GM21423 (cell line): ENCODE measurements around the gene RSBN1L.

Source experiments
- ATAC-seq: cut with Tn5 transposase; IDR thresholded peaks from one replicate; pipeline ENCODE4 v1.9.1; 2021; ENCODE audit warnings: mild to moderate bottlenecking, moderate library complexity; ENCODE audit not compliant: unreplicated experiment

Gene RSBN1L

DNA sequence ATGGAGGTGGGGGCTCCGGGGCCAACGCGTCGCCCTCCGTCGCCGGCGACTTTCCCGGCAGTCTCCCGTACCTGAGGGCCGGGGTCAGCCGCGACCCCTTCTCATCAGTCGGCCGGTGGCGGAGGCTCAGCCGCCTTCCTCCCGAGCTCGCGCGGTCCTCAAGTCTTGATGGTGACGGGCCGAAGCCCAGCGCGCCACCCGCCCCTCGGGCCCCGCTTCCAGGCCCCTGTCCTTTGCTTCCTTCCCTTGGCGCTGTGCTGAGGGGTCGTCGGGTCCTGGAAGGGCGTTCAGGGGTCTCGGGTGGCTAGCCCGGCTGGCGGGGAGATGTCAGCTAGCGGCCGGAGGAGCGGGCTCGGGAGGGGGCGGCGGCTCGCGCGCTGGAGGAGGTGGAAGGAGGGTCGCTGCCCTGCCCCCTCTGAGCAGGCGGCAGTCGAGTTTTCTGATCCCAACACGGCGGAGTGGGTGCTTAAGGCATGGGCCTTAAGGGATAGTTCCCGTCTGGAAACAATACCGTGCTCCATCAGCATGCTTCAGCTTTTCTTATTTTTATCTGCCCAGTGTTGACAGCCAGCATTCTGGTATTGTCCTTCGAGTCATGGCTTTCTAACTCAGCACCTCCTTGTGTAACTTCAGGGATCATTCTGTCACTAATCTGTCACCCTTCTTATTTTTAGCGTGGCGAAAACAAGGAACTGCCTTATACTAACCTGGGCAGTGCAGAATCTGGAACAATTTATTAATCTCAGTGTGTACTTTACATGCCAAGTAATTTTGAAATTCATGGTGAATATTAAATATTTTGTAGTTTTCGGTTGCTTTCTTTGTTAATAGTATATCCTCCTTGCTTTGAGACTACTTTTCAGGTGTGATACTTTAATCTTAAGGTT, 103.1 kb downstream of the RSBN1L start:
- no peak for ATAC-seq

DNA sequence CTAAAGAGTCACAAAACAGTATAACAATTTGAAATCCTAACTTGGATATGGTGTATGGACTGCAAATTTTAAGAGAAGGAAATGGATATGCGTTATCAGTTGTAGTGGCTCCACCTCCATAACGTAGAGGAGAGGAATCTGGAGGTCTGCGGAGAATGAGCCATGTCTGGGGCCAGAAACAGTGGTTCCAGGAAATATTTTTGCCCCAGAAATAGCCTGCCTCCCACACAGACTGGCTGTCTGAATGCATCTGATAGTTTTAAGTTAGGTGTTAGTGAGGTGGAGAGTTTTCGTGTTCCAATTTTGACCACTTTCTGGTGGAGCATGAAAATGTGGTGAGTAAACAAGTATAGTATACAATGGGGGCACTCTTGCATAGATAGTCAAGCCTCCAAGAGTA, 103.9 kb downstream of the RSBN1L start:
- ATAC-seq, result no peak

DNA sequence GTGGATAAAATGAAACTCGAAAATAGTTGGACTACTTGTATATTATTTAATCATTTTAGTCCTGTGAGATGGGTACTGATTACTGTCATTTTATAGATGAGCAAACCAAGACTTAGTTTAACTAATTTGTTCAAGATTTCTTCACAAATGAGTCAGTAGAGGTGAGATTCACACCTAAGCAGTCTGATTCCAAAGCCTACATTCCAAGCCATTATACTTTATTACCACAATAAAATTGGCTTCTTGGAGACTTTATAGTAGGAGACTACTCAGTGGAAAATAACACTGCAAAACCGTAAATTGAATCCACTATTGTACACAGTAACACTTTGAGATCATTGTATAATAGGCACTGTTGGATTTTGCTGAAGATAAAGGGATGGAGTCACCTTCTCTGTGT, 104.5 kb downstream of the RSBN1L start:
- no peak for ATAC-seq

DNA sequence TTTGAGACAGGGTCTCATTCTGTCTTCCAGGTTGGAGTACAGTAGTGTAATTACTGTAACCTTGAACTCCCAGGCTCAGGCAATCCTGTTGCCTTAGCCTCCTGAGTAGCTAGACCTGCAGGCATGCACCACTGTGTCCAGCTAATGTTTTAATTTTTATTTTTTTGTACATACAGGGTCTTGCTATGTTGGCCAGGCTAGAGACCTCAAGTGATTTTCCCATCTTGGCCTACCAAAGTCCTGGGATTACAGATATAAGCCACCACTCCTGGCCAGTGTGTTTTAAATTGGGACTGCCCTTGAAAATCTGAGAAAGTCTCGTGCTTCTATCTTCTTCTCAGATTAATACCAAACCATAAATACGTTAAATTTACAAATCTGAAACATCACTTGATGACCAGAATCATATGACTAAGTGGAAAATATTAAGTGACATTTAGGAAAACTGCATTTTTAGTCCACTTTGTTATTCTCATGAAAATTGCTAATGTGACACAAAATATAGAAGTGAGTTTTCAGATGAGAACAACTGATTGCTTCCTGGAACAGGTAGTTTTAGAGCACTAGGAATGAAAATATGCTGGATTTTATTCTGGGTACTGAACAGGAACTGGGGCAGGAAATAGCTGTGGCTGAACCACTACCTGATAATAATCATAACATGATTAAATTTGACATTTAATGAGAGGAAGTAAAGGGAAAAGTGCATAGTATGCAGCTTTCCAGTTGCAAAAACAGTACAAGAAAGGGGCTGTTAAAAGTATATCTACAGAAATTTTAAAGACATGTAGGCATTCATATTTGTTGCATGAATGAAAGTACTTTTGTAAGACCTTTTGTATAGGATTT, 106.5 kb downstream of the RSBN1L start:
- ATAC-seq, result no peak

DNA sequence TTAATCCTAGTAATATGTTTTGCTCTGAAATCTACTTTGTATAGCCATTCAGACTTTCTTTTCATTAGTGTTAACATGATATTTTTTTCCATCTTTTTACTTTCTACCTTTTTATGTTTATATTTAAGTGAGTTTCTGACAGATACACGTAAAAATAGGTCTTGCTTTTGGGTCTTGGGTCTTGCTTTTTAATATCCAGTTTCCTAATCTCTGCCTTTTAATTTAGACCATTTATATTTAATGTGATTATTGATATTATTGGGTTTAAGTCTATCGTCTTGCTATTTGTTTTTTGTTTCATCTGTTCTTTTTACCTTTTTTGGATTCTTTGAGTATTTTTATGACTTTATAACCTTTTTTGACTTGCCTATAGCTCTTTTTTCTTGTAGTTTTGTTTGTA, 110.2 kb downstream of the RSBN1L start:
- no peak for ATAC-seq

DNA sequence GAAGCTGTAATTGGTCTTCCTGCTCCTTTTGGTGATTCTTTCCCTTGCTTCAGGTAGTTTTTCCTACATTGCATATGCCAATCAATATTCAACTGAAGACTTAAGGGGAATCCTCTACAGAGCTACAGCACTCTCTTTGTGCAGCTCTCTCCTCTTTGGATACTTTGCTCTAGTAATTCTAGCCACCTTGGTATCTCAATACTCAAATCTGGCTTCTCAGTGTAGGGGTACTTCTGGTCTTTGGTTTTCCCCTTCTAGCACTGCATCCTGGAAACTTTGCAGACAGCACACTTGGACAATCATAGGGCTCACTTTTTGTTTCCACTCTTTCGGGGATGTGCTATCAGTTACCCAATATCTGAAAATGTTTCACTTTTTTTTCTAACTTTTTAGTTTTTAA, 112.3 kb downstream of the RSBN1L start:
- ATAC-seq, result no peak

DNA sequence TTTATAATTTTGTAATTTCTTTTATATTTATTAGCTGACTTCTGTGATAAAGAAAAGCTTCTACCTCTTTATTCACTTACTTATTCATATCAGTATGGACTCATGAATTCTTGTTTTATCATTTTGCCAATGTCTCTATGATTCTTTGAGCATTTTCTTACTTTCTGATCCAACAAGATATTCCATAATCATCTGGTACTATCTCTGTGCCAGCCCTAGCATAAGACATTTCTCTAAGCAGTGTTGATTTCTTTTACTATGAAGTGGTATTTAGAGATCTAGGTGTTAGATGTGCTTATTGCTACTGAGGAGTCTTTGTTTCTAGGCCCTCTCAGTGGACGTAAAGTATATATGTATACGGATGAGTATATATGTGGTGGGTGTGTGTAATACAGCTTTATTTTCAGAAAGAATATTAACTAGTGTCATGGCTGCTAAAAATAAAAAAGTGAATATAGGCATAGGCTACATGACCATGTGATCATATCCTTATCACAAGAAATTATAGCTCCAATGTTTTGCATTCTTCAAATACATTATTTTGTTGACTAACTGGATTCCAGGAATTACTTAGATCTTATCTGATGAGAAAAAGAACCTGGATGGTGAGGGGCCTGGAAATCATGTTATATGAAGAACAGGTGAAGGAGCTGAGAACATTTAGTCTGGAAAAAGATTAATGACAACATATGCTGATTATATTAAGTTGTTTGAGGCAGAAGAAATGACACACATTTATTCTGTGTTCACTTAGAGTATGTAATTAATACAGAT, 115.4 kb downstream of the RSBN1L start:
- ATAC-seq, result no peak

DNA sequence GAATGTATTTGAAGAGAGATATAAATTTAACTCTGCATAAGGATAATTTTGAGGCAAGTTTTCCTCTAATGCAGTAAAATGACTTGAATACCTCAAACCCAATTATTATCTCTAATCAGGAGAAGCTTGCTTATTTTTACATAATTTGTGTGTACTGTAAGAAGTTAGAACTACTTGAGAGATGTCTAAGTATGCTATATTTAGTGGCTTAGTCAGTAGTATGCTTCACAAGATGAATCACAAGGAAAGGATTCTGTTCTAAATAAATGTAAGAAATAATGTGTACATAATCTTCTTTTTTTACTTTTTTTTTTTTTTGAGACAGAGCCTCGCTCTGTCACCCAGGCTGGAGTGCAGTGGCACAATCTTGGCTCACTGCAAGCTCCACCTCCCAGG, 116.0 kb downstream of the RSBN1L start:
- no peak for ATAC-seq

DNA sequence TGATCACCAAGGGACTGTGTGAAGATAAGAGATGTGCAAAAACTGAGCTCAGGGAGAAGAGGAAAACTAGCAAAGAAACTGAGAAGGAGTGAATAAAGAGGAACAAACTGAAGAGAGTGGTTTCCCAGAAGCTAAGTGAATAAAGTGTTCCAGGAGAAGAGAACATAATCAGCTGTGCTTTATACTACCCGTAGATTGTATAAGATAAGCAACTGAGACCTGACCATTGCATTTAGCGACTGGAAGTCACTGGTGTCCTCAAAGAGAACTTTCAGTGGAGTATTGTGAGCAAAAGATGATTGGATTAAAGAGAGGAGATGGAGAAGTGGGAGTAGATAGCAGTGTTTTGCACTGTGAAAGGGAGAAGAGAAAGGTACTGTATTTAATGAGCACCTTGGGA, 116.9 kb downstream of the RSBN1L start:
- no peak for ATAC-seq

DNA sequence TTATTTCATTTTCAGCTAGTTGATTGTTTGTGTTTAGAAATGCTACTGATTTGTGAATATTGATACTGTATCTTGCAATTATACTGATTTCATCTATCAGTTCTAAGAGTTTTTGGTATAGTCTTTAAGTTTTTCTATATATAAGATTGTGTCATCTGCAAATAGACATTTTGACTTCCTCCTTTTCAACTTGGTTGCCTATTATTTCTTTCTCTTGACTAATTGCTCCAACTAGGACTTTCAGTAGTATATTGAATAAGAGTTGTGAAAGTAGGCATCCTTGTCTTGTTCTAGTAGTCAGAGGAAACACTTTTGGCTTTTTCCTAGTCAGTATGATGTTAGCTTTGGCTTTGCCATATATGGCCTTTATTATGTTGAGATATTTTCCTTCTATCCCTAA, 122.8 kb downstream of the RSBN1L start:
- no peak for ATAC-seq

DNA sequence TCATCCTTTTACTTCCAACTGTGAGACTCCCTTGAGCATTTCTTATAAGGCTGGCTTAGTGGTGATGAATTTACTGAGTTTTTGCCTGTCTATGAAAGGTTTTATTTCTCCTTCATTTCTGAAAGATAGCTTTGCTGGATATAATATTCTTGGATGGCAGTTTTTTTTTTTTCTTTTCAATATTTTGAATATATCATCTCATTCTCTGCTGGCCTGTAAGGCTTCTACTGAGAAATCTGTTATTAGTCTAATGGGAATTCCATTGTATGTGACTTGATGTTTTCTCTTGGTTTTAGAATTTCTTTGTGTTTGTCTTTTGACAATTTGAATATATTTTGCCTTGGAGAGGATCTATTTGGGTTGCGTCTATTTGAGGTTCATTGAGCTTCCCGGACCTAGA, 124.7 kb downstream of the RSBN1L start:
- ATAC-seq, result no peak

DNA sequence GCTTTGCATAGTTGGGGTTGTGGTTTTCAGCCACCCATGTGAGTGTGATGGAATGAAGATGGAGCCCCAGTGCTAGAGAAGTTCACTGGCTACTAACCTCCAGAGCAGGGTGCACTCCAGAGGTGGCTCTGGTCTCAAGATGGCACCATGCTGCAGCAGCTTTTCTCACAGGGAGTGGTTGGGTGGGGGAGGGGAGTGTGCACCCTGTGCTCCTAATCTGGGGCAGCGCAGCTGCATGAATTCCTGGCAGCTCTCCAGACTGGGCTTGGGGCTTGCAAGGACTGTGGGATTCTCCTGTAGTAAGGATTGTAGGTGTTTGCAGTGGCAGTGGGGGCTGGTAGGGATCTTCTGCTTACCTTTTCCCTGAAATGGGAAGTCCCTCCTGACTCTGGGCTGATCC, 126.0 kb downstream of the RSBN1L start:
- no peak for ATAC-seq

DNA sequence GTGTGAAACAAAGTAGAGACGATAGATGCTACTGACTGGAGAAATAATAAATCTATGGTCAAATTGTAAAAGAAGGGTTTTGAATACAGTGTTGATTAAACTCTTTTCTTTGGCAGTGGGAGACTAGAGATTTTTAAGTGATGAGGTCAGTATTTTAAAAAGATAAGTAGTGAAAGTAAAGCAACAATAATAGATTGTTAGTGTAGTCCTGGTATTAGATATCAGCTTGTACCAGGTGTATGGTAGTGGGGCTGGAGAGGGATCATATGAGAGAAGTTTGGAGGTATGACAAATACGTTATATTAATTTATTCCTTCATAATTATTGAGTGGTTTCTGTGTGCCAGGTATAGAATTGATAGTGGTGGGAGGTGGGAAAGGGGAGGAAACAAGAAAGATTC, 127.5 kb downstream of the RSBN1L start:
- peak; percentile 24 for ATAC-seq

DNA sequence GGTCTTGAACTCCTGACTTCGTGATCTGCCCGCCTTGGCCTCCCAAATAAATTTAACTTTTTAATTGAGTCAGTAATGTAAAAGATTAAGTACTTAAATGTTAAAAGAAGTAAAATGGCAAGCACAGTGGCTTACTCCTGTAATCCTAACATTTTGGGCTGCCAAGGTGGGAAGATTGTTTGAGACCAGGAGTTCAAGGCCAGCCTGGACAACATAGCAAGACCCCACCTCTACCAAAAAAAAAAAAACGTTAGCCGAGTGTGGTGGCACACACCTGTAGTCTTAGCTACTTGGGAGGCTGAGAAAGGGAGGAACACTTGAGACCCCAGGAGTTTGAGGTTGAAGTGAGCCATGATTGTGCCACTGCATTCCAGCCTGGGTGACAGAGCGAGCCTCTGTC, 128.4 kb downstream of the RSBN1L start:
- no peak for ATAC-seq

DNA sequence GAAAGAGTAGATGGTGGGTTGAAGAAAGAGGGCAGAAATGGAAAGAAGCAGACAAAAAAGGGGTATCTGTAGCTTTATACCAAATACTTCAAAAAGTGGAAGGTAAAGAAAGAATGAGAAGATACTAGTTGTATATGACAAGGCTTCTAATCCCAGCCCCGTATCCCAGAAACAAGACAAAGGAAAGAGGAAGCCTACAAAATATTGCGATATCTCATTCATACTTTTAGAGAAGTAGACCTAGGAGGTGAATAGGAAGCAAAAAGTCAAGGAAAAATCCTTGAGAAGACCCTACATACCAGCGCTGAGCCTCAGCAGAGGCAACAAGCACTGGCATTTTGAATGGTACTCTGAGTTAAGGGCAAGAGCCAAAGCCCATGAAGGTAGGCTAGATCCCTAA, 128.9 kb downstream of the RSBN1L start:
- no peak for ATAC-seq

DNA sequence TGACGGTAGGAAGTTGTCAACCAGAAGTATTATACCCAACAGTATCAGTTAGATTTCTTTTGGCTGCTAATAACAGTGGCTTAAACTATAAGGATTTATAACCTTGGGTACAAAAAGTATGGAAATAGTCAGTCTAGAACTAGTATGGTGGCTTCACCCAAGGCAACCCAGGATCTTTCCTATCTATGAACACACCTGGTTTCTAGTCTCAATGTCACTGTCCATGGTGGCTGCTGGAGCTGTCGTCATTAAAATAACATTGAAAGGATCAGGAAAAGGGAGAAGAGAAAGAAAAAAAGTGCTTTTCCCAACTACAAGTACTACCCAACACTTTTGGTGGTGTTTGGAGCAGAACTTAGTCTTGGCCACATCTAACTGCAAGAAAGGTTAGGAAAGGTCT, 130.0 kb downstream of the RSBN1L start:
- ATAC-seq, result no peak

DNA sequence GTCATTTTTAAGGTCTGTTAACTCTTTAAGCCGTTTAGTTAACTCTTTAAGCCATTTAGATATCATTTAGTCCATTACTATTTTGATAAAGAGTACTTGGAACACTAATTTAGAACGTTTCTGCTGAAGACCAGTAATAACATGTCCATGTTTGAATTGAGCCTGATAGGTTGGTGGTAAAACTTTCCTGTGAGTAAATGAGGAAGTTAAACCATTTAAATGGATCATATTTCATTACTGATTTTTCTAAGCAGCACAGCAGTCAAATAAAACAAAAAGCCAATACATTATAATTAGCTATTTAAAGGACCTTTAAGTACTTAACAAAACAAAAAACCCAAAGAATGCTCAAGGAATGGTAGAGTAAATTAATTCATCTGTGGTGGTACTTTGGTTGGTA, 131.7 kb downstream of the RSBN1L start:
- no peak for ATAC-seq

DNA sequence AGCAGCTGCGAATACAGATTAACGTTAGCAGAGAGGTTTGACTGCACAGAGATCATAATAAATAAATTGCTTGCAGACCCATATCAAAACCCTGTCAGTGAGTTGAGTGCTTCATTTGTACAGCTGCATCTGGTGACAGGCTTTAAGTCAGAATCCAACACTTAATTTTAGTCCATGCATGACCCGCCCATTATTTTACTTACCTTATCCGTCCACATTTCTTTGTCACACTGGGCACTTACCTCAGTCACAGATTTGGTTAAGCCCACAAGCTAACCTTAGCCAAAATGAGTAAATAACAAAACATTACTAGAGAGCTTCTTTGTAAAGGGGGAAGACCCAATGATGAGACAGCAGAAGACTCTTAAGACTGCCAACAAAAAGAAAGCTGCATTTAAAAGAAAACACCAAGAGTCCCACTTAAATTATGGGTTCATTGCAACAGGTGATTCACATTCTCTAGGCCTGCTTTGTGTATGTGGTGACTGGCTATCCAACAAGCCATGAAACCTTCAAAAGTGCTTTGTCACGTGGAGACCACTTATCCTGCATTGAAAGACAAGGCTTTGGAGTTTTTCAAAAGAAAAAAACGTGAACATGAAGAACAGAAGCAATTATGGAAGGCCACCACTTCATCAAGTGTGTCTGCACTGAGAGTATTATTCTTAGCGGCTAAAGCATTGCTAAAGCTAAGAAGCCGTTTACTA, 134.5 kb downstream of the RSBN1L start:
- ATAC-seq, result no peak

DNA sequence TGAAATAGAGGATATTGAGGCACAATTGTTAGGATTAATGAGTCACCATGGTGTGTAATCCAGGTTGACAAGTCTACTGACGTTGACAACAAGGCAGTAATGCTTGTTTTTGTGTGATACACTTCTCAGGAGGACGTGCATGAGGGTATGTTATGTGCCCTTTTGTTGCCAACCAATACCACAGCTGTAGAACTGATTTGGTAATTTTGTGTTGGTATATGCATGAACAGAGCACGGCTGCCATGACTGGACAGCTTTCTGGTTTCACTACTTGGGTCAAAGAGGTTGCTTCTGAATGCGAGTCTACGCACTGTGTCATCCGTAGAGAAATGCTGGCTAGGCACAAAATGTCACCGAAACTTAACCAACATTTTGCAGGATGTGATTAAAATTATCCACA, 135.2 kb downstream of the RSBN1L start:
- ATAC-seq, result no peak

DNA sequence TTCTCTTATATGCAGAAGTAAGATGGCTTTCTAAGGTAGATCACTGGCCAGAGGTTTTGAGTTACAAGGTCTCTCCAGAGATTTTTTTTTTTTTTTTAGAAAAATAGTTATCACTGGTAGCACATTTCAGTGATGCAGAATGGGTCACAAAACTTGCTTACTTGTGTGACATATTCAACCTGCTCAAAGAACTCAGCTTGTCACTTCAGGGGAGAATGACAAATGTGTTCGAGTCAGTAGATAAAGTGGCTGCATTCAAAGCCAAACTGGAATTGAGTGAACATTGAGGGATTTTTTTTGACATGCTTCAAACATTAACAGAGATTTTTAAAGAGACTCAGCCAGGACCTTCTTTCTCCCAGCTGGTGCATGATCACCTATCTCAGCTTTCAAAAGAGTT, 135.7 kb downstream of the RSBN1L start:
- no peak for ATAC-seq
